ENCODE data around the gene FLRT1.

- TF ChIP-seq CTCF (IDR thresholded peaks at IDR 0.05) (no peak), EP300 (IDR thresholded peaks at IDR 0.05; ENCODE audit: low read depth) (no peak), POLR2A (IDR thresholded peaks at IDR 0.05) (no peak), POLR2AphosphoS5 (IDR thresholded peaks at IDR 0.05) (no peak)
These were observed 17.8 kb upstream of the FLRT1 start for GRCh38 chr11:64017945-64018224.
